Ureter (tissue), 1 donor: ENCODE results near the gene RABL3. TPM values are rescaled to one million over a fixed set of nuclear protein-coding genes. Genes with fewer than 3 reads are reported as not detected.
"Not testable (repeated sequence)": the region's sequence is repeated elsewhere in the genome, so short reads cannot be mapped to it uniquely, and the experiment has no call there.

Experiments
- DNase-seq: peaks from one replicate; pipeline ENCODE4 v3.0.0-alpha.2; 2020; ENCODE audit warnings: low spot score
- total RNA-seq: library from RNA; stranded (reverse); gene quantifications from one replicate; pipeline ENCODE4 v1.2.4, GENCODE V29; 2023
- donor health status: DM: yes; HTN: yes; CAD: no.

The RABL3 gene
- total RNA-seq, 1 donor from 2014 or later, result 28.7 TPM

- no peak for DNase-seq
Observed at GRCh38 chr3:120745466-120745865, 3.1 kb upstream of the RABL3 start.

- DNase-seq, result no peak
Observed at GRCh38 chr3:120743556-120744195, 1.4 kb upstream of the RABL3 start.

- DNase-seq, result peak; percentile 52
Observed at GRCh38 chr3:120742849-120743365, 591 bp upstream of the RABL3 start.

GRCh38 chr3:120741837-120742197 is 499 bp downstream of the RABL3 start:
- DNase-seq, result no peak

GRCh38 chr3:120741320-120741719 is 996 bp downstream of the RABL3 start:
- DNase-seq, result no peak

- not testable (repeated sequence) for DNase-seq
Observed at GRCh38 chr3:120738006-120738405, 4.3 kb downstream of the RABL3 start.

- no peak for DNase-seq
Observed at GRCh38 chr3:120730576-120731542, 11.5 kb downstream of the RABL3 start.

GRCh38 chr3:120726791-120727190 is 15.5 kb downstream of the RABL3 start:
- DNase-seq, result no peak

- DNase-seq, result peak; percentile 77
Observed at GRCh38 chr3:120719167-120719834, 23.0 kb downstream of the RABL3 start.

GRCh38 chr3:120713262-120713661 is 29.1 kb downstream of the RABL3 start:
- no peak for DNase-seq

GRCh38 chr3:120710369-120710768 is 31.9 kb downstream of the RABL3 start:
- DNase-seq, result no peak

GRCh38 chr3:120708408-120708807 is 33.9 kb downstream of the RABL3 start:
- no peak for DNase-seq

GRCh38 chr3:120706950-120707349 is 35.4 kb downstream of the RABL3 start:
- no peak for DNase-seq

GRCh38 chr3:120705884-120706582 is 36.3 kb downstream of the RABL3 start:
- DNase-seq, result no peak

GRCh38 chr3:120699333-120699732 is 43.0 kb downstream of the RABL3 start:
- DNase-seq, result no peak

- no peak for DNase-seq
Observed at GRCh38 chr3:120693439-120694171, 48.7 kb downstream of the RABL3 start.

- no peak for DNase-seq
Observed at GRCh38 chr3:120689395-120689794, 52.9 kb downstream of the RABL3 start.

- DNase-seq, result no peak
Observed at GRCh38 chr3:120688121-120688520, 54.2 kb downstream of the RABL3 start.

GRCh38 chr3:120685411-120685810 is 56.9 kb downstream of the RABL3 start:
- DNase-seq, result no peak

GRCh38 chr3:120684896-120685295 is 57.4 kb downstream of the RABL3 start:
- no peak for DNase-seq
